Astrocyte (in vitro differentiated cells and primary cell): ENCODE results near the gene TMCO1.

Experiments used
- CTCF ChIP-seq: IDR thresholded peaks from 2 replicates; pipeline ENCODE4 v1.5.1; 2011; ENCODE audit warnings: low read depth, mild to moderate bottlenecking, inconsistent platforms, low read length, moderate library complexity; ENCODE audit not compliant: insufficient read depth
- EZH2 ChIP-seq: IDR thresholded peaks from 2 replicates; pipeline ENCODE4 v1.6.1; 2012; ENCODE audit warnings: mild to moderate bottlenecking, low read length, inconsistent platforms; ENCODE audit not compliant: insufficient read depth

- TF ChIP-seq CTCF (no peak), EZH2 (no peak)
Measured at GRCh38 chr1:165699577-165699976, 69.1 kb downstream of the TMCO1 start.
